HAP-1 (cell line): ENCODE measurements around the gene GCC2.
"Not testable (repeated sequence)": the region's sequence is repeated elsewhere in the genome, so short reads cannot be mapped to it uniquely, and the experiment has no call there.

ENCODE experiments used
- DNase-seq, 2 experiments: peaks; one replicate each; pipeline ENCODE4 v3.0.0-alpha.2; 2016 to 2020; ENCODE audit warnings: low spot score in 2 of 2
- H3K27me3 ChIP-seq: fragments of 250-450 bp; sonication (Bioruptor Pico); 2 replicates; pipeline ENCODE4 v1.5.1; 2020; ENCODE audit warnings: low read depth, mild to moderate bottlenecking, moderate library complexity
- H3K36me3 ChIP-seq: fragments of 250-450 bp; sonication (Bioruptor Pico); replicated peaks from 2 replicates; pipeline ENCODE4 v1.5.1; 2020; ENCODE audit warnings: mild to moderate bottlenecking
- H3K4me1 ChIP-seq: fragments of 250-450 bp; sonication (Bioruptor Pico); 2 replicates; pipeline ENCODE4 v1.5.1; 2020; ENCODE audit warnings: mild to moderate bottlenecking
- H3K4me3 ChIP-seq: fragments of 250-450 bp; sonication (Bioruptor Pico); 2 replicates; pipeline ENCODE4 v1.5.1; 2020; ENCODE audit warnings: mild to moderate bottlenecking, moderate library complexity
- H3K9me3 ChIP-seq: fragments of 250-450 bp; sonication (Bioruptor Pico); 2 replicates; pipeline ENCODE4 v1.5.1; 2020; ENCODE audit warnings: mild to moderate bottlenecking, moderate library complexity
- in situ Hi-C: fragments of 300-500 bp; cut with MboI; formaldehyde crosslinking; loops from 3 replicates; pipeline ENCODE4 v1.14.3; 2020; ENCODE audit warnings: low sequenced_read_pairs, inconsistent platforms, mixed read lengths

Gene GCC2

DNA sequence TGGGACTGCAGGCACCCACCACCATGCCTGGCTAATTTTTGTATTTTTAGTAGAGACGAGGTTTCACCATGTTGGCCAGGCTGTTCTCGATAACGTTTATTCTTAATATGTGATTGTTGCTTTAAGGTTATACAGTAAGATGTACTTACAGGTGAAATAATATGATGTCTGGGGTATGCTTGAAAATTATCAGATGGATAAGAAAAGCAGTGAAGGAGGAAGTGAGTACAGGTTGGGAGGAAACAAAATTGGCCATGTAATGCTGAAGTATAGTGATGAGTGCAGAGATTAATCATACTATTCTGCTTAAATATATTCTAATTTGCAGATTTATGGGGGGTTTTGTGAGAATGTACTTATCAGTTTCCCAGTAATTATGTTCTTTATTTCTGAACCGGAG lies 3.0 kb downstream of the GCC2 start:
- Histone ChIP-seq H3K9me3 (peaks cover 2% of the 10 kb centered on the region; the same call in 1 of the 2 replicates), H3K4me1 (peaks cover 20% of the 10 kb centered on the region), H3K27me3 (no peaks in the 10 kb centered on the region), H3K4me3 (no peak overlapping the region), H3K36me3 (peaks cover 27% of the 10 kb centered on the region)
- no peak for DNase-seq
- in situ Hi-C loops: no loop called here

DNA sequence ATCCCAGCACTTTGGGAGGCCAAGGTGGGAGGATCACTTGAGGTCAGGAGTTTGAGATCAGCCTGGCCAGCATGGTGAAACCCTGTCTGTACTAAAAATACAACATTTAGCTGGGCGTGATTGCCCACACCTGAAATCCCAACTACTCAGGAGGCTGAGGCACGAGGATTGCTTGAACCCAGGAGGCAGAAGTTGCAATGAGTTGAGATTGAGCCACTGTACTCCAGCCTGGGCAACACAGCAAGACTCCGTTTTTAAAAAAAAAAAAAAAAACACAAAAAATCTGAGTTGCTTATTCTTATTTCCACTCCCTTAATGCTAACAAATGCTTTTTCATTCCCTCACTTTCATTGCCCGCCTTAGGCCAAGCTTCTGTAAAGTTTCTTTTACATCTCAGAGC lies 4.5 kb downstream of the GCC2 start:
- H3K27me3 ChIP-seq, H3K9me3 ChIP-seq, in situ Hi-C loops, DNase-seq, H3K4me3 ChIP-seq: not testable (repeated sequence)
- peaks cover 29% of the 10 kb centered on the region for H3K36me3 ChIP-seq
- H3K4me1 ChIP-seq: peaks cover 18% of the 10 kb centered on the region

DNA sequence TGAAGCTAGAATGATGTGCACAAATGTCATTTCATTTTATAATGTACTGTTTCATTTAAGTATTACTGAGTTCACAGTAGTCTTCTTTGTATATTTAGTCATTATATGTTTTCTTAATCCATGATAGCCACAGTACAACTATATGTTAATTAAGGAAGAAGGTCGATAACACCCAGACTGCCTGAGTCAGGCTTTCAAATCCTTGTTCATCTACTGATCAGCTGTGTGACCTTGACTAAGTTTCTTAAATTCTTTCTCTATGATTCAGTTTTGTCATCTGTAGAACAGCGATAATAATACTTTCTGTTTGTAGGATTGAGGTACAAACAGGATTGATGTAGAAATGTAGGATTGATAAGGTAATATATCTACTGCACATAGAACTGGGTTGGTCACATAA lies 5.4 kb downstream of the GCC2 start:
- Histone ChIP-seq H3K4me3 (no peak overlapping the region), H3K4me1 (peaks cover 20% of the 10 kb centered on the region), H3K27me3 (no peaks in the 10 kb centered on the region), H3K9me3 (peaks cover 2% of the 10 kb centered on the region; the same call in 1 of the 2 replicates), H3K36me3 (peaks cover 32% of the 10 kb centered on the region)
- in situ Hi-C loops: no loop called here
- DNase-seq: no peak

DNA sequence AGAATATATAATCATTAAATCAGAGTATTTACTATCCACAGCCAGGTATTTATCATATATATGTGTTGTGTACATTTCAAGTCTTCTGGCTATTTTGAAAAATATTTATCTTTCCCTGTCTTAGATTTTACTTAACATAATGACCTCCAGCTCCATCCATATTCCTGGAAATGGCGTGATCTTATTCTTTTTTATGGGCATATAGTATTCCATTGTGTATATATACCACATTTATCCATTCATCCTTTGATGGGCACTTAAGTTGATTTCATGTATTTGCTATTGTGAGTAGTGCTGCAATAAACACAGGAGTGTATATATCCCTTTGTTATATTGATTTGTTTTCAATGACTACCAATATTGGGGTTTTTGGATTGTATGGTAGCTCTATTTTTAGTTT lies 6.6 kb downstream of the GCC2 start:
- H3K27me3 ChIP-seq: no peaks in the 10 kb centered on the region
- H3K4me3 ChIP-seq: no peak overlapping the region
- DNase-seq: no peak
- peaks cover 32% of the 10 kb centered on the region for H3K36me3 ChIP-seq
- H3K4me1 ChIP-seq: peaks cover 16% of the 10 kb centered on the region
- in situ Hi-C loops: no loop called here
- peaks cover 2% of the 10 kb centered on the region; the same call in 1 of the 2 replicates for H3K9me3 ChIP-seq

DNA sequence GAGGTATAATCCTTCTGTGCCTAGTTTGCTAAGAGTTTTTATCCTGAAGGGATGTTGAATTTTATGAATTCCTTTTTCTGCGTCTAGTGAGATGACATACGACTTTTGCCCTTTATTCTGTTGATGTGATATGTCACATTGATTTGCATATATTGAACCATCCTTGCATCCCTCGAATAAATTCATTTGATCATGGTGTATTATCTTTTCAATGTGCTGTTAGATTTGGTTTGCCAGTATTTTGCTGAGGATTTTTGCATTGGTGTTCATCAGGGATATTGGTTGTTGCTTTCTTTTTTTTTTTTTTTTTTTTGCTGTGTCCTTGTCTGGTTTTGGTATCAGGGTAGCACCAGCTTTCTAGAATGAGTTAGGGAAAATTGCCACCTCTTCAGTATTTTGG lies 9.1 kb downstream of the GCC2 start:
- no peak for DNase-seq
- in situ Hi-C loops: no loop called here
- Histone ChIP-seq H3K4me3 (no peak overlapping the region), H3K36me3 (peaks cover 26% of the 10 kb centered on the region), H3K27me3 (no peaks in the 10 kb centered on the region), H3K4me1 (peaks cover 7% of the 10 kb centered on the region), H3K9me3 (no peaks in the 10 kb centered on the region; the same call in 1 of the 2 replicates)

DNA sequence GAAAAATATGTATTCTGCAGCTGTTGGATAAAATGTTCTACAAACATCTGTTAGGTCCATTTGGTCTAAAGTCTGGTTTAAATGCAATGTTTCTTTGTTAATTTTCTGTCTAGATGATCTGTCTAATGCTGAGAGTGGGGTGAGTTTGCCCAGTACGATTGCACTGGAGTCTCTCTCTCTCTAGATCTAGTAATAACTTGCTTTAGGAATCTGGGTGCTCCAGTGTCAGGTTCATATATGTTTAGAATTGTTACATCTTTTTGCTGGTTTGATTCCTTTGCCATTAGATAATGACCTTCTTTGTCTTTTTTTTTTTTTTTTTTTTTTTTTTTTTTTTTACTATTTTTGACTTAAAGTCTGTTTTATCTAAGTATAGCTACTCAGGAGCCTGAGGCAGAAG lies 10.4 kb downstream of the GCC2 start:
- in situ Hi-C loops: no loop called here
- Histone ChIP-seq H3K27me3 (no peaks in the 10 kb centered on the region), H3K4me3 (no peak overlapping the region), H3K4me1 (peaks cover 7% of the 10 kb centered on the region), H3K36me3 (peaks cover 25% of the 10 kb centered on the region), H3K9me3 (no peaks in the 10 kb centered on the region; the same call in 1 of the 2 replicates)
- no peak for DNase-seq

DNA sequence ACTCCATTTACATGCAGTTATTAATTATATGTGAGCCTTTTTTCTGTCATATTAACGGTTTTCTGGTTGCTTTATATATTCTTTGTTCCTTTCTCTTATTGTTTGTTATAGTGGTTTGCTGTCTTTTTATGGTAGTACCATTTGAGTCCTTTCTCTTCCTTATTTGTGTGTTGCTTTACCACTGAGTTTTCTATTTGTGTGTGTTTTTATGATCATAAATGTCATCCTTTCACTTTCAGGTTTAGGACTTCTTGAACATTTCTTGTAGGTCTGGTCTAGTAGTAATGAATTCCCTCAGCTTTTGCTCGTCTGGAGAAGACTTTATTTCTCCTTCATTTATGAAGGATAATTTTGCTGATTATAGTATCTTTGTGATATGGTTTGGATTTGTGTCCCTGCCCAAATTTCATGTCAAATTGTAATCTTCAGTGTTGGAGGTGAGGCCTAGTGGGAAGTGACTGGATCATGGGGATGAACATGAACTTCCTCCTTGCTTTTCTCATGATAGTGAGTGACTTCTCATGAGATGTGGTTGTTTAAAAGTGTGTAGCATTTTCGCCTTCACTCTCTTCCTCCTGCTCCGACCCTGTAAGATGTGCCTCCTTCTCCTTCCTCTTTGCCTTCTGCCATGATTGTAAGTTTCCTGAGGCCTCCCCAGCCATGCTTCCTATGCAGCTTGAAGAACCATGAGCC lies 11.5 kb downstream of the GCC2 start:
- H3K9me3 ChIP-seq: no peaks in the 10 kb centered on the region; the same call in 1 of the 2 replicates
- H3K4me1 ChIP-seq: peaks cover 7% of the 10 kb centered on the region
- no peaks in the 10 kb centered on the region for H3K27me3 ChIP-seq
- no peak overlapping the region for H3K4me3 ChIP-seq
- DNase-seq: no peak
- in situ Hi-C loops: no loop called here
- peaks cover 27% of the 10 kb centered on the region for H3K36me3 ChIP-seq

DNA sequence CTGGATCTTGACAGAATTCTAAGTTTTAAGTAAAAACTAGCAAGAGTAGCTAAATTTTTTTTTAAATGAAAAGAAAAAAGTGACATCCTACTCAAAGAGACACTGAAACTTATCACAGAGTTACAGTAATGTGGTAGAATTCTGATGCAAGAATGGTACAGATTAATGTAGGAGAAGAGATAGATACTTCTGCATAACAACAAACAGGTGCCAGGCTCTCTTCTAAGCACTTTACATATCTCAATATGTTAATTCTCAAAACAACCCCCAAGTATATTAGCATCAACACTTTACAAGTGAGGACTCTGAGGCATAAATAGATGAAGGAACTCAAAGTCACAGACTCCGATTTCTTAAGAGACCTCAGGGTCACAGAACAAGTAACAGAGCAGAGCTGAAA lies 28.1 kb downstream of the GCC2 start:
- no peaks in the 10 kb centered on the region for H3K4me1 ChIP-seq
- H3K36me3 ChIP-seq: peaks cover 18% of the 10 kb centered on the region
- in situ Hi-C loops: no loop called here
- H3K4me3 ChIP-seq: no peak overlapping the region
- no peaks in the 10 kb centered on the region for H3K9me3 ChIP-seq
- DNase-seq: no peak
- no peaks in the 10 kb centered on the region for H3K27me3 ChIP-seq

DNA sequence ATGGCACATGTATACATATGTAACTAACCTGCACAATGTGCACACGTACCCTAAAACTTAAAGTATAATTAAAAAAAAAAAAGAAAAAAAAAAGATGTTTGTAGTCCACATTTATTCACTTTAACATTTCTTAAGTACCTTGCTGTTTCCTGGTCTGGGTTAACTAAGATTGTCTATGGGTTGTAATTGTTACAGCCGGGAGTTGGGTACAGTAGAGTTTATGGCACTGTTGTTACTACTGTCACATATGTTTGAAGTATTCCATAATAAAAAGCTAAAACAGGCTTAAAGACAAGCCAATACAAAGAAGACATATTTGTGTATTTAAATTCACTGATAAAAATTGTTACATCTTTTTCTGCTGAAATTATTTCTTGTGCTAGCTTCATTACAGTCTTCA lies 36.2 kb downstream of the GCC2 start:
- no peaks in the 10 kb centered on the region for H3K4me1 ChIP-seq
- no peaks in the 10 kb centered on the region for H3K27me3 ChIP-seq
- H3K36me3 ChIP-seq: peaks cover 20% of the 10 kb centered on the region
- H3K4me3 ChIP-seq: no peak overlapping the region
- H3K9me3 ChIP-seq: no peaks in the 10 kb centered on the region
- in situ Hi-C loops: no loop called here
- DNase-seq: no peak

DNA sequence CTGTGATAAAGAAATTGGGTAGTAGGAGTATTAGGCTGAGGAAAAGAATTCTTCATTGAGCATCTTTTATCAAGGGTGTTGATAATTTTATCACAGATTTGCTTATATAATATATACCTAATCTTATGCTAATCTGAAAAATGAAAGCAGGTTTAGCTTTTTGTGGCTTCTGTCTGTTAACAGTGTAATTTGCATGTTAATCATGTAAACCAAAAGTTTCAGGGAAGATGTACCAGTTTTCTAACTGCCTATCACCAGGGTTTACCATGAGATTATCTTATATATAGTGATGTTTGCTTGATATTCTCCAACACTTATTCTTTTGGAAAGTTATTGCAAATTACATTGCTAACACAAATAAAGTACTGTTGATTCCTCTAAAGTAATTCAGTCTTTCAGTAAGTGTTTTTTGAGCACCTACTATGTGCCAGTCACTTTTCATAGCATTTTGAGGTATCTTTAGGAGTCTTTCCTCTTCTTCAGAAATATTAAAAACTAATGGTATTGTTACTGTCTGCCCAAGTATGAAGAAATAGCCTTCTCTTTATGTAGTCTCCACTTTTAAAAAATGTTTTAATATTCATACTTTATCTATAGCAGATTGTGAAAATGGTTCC lies 41.6 kb downstream of the GCC2 start:
- peaks cover 35% of the 10 kb centered on the region for H3K36me3 ChIP-seq
- H3K4me3 ChIP-seq: no peak overlapping the region
- no peaks in the 10 kb centered on the region for H3K27me3 ChIP-seq
- H3K9me3 ChIP-seq: no peaks in the 10 kb centered on the region
- H3K4me1 ChIP-seq: no peaks in the 10 kb centered on the region
- in situ Hi-C loops: no loop called here
- no peak for DNase-seq

DNA sequence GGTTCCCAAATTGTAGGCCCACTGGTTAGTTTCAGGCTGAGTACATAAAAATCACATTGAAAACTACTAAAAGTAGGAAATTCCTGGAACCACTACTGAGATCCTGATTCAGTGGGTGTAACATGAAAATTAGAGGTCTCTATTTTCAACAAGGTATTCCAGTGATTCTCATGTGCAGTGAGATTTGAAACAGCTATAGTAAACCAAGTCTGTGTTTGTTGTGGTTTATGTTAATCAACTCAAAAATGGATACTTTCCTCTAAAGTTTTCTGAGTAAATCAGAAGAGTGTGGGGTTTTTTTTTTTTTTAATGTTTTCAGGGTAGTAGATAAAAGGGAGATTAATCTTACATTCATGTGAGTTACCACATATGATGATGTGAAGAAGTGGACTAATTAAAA lies 42.8 kb downstream of the GCC2 start:
- in situ Hi-C loops: no loop called here
- Histone ChIP-seq H3K9me3 (no peaks in the 10 kb centered on the region), H3K27me3 (no peaks in the 10 kb centered on the region), H3K4me3 (no peak overlapping the region), H3K36me3 (peaks cover 36% of the 10 kb centered on the region), H3K4me1 (no peaks in the 10 kb centered on the region)
- no peak for DNase-seq

DNA sequence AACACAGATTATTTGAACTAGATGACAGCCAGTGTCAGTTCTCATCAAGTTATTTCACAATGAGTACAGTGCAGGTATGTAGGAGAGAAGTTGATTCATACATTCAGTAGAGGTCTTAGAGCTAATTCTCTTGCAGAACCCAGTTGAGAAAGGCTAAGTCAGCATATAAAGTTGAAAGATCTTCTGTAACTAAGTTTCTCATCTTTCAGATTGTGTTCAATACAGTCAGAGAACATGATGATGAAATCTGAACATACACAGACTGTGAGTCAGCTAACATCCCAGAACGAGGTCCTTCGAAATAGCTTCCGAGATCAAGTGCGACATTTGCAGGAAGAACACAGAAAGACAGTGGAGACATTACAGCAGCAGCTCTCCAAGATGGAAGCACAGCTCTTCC lies 43.4 kb downstream of the GCC2 start:
- Histone ChIP-seq H3K4me3 (no peak overlapping the region), H3K27me3 (no peaks in the 10 kb centered on the region), H3K9me3 (no peaks in the 10 kb centered on the region), H3K36me3 (peaks cover 36% of the 10 kb centered on the region), H3K4me1 (no peaks in the 10 kb centered on the region)
- in situ Hi-C loops: no loop called here
- no peak for DNase-seq

DNA sequence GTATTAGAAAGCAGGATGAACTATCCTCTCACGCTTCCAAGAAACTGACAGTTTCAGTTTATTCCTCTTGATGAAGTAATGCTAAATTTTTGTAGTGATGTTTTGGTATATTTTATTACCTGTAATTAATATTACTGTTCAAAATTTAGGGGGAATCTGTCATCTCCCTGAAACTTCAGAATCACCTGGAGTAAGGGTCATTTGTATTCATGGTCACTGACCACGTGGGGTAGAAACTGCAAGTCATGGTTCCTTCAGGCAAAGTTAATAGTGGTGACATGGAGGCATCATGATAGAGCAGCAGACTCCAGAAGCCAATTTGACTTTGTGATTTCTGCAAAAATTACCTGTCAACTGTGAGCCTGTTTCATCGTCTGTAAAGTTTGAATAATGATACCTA lies 47.2 kb downstream of the GCC2 start:
- DNase-seq, in situ Hi-C loops: not testable (repeated sequence)
- peaks cover 30% of the 10 kb centered on the region for H3K36me3 ChIP-seq

DNA sequence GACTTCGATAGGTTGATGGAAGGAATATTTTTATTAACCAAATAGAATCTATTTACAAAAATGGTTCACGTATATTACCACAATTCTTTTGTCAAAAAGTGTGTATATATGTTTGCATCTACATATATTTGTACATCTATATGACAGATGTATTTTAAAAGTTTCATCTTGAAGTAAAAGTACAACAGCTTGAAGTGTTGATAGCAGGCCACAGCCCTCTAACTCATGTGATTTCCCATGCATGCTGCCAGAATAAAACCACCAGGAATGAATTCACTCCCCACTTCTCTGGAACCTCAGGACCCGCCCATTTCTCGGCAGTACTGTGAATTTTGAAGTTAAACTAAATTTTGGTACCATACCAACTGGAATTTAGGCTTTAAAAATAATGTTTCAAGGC lies 58.6 kb downstream of the GCC2 start:
- H3K27me3 ChIP-seq, H3K9me3 ChIP-seq, DNase-seq, H3K4me3 ChIP-seq, in situ Hi-C loops, H3K4me1 ChIP-seq: not testable (repeated sequence)
- peaks cover 13% of the 10 kb centered on the region; the same call in 1 of the 2 replicates for H3K36me3 ChIP-seq

More for the DNA sequence above, 47.2 kb downstream of the GCC2 start:
- not testable (repeated sequence) for H3K27me3 ChIP-seq, H3K4me3 ChIP-seq, H3K4me1 ChIP-seq, H3K9me3 ChIP-seq
